Stimulated activated CD4-positive, alpha-beta T cell treated with anti-CD3 and anti-CD28 coated beads, Interleukin-1b, Interleukin-23, amount 100 ng/mL, for 1 hour (primary cell): ENCODE results near the gene PCSK9.

Source experiments
- DNase-seq, 2 donors: peaks; one replicate each; pipeline ENCODE4 v3.0.0-alpha.2; 2020; ENCODE audit warnings: low read depth in 2 of 2

Gene PCSK9

DNA sequence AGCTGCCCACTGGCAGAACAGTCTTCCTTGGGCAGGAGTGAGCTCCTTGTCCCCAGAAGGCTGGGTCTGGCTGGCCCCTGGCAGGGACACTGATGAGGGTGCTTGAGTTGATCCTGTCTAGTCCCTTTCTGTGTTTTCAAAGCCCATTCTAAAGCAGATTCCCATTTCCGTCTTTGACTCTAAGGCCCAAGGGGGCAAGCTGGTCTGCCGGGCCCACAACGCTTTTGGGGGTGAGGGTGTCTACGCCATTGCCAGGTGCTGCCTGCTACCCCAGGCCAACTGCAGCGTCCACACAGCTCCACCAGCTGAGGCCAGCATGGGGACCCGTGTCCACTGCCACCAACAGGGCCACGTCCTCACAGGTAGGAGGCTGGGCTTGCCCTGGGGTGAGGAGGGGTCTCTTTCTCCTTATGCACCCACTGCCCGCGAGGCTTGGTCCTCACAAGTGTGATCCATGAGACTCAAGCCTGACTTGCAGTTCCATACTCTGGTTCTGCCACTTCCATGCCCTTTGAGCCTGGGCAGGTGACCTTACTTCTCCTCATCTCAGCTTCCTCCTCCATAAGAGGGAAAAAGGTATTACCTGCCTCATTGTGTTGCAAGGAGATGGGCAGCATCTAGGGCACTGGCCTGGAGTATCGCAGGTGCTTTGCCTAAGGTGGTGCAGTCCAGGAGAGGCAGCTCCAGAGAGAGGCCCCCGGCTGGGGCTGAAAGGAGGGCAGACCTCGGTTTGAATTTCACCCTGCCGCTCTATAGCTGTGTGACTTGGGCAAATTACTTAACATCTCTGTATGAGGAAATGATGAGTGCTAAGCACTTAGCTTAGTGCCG lies 20.2 kb downstream of the PCSK9 start:
- no peak for DNase-seq

DNA sequence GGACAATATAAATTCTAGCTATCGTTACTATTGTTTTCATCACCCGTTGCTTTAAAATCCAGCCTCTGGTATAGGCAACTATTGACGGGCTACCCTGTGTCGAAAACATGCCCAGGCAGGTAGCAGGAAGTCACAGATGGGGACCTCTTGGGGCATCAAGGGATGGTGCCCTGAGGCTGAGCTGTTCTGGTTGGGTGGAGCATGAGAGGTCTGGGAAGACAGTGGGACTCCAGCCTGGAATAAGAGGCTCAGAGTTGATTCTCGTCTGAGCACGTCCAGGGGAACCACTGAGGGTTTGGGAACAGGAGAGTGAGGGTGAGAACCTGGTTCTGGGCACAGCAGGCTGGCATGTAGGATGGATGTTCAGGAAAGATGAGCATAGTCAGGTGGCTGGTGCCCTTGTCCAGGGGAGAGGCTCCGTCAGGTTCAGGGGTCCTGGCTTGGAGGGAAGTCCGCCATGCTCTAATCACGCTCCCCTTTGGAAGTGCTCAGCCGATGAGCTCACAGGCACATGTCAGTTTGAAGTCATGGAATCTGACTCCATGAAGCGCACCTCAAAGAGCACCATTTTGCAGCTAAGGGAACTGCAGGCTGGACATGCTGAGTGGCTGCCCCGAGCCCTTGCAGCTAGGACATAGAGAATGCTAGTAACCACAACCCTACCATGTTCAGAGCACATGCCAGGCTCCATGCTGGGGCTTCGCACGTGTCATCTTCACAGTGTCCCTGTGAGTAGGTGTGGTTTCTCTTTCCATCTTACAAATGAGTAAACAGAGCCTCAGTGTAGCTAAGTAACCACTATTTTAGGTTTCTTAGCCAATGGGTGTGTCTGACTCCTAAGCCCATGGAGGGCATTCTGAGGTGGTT lies 21.0 kb downstream of the PCSK9 start:
- no peak for DNase-seq

DNA sequence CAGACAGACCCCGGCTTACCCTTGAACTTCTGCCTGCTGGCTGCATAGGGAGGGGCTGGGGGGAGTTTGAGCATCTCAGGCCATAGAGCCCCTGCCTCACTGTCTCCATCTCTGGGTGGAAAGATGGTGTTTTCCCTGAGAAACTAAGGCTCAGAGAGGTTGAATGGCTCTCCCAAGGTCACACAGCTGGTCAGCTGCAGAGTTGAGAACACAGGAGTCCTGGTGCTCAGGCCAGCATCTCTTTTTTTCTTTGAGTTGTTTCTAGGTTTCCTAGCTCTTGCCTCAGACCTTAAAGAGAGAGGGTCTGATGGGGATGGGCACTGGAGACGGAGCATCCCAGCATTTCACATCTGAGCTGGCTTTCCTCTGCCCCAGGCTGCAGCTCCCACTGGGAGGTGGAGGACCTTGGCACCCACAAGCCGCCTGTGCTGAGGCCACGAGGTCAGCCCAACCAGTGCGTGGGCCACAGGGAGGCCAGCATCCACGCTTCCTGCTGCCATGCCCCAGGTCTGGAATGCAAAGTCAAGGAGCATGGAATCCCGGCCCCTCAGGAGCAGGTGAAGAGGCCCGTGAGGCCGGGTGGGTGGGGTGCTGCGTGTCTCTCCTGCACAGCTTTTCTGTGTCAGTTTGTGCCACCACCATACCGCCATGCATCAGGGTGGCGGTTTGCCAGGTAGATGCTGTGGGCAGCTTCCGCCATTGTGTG lies 21.8 kb downstream of the PCSK9 start:
- DNase-seq, result no peak

DNA sequence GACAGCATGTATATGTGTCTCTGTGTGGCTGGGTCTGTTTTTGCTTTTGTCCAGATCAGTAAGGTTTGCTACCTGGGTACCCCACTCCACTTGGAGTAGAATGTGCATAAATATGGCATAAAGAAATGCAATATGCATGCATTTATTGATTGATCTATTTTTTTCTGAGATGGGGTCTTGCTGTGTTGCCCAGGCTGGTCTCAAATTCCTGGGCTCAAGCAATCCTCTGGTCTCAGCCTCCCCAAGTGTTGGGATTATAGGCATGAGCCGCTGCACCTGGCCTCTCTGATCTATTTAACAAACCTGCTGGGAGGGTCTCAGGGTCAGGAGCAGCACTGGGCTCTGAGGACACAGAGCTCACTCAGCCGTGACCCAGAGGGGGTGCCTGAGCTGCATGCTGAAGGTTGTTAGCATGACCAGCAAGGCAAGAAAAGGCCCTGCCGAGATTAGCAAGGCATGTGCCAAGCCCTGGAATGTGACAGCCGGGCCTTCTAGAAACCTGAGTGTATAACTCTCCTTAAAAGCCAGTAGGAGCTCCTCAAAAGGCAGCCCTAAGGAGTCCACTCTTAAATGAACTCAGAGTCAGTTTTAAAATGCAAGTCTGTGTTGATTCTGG lies 22.5 kb downstream of the PCSK9 start:
- DNase-seq, result no peak

DNA sequence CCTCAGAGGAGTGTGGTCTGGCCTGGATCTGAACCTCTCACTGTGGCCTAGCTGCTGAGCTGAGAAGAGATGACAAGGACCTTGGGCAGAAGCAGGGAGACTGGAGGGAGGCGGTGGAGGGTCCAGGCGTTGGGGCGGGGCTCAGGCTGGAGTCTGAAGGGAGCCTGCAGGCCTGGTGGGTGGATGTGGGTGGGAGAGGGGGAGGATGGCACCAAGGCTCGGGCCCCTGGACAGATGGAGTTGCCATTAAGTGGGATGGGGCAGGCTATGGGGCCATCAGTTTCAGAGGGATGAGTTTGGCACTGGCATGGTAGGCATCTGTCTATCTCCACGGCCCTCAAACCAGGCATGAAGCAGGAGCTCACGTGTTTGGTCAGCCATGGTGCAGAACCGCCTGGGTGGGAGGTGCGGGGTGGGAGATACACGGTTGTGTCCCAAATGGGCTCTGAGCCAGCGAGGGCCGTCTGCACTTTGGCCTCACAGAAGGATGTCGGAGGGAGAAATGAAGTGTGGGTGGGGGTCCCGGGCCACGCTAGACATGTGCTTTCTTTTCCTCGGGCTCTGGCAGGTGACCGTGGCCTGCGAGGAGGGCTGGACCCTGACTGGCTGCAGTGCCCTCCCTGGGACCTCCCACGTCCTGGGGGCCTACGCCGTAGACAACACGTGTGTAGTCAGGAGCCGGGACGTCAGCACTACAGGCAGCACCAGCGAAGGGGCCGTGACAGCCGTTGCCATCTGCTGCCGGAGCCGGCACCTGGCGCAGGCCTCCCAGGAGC lies 23.6 kb downstream of the PCSK9 start:
- no peak for DNase-seq

DNA sequence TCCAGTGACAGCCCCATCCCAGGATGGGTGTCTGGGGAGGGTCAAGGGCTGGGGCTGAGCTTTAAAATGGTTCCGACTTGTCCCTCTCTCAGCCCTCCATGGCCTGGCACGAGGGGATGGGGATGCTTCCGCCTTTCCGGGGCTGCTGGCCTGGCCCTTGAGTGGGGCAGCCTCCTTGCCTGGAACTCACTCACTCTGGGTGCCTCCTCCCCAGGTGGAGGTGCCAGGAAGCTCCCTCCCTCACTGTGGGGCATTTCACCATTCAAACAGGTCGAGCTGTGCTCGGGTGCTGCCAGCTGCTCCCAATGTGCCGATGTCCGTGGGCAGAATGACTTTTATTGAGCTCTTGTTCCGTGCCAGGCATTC lies 24.2 kb downstream of the PCSK9 start:
- DNase-seq, result no peak

DNA sequence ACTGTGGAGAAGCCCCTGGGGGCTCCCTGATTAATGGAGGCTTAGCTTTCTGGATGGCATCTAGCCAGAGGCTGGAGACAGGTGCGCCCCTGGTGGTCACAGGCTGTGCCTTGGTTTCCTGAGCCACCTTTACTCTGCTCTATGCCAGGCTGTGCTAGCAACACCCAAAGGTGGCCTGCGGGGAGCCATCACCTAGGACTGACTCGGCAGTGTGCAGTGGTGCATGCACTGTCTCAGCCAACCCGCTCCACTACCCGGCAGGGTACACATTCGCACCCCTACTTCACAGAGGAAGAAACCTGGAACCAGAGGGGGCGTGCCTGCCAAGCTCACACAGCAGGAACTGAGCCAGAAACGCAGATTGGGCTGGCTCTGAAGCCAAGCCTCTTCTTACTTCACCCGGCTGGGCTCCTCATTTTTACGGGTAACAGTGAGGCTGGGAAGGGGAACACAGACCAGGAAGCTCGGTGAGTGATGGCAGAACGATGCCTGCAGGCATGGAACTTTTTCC lies 24.8 kb downstream of the PCSK9 start:
- DNase-seq, result no peak

DNA sequence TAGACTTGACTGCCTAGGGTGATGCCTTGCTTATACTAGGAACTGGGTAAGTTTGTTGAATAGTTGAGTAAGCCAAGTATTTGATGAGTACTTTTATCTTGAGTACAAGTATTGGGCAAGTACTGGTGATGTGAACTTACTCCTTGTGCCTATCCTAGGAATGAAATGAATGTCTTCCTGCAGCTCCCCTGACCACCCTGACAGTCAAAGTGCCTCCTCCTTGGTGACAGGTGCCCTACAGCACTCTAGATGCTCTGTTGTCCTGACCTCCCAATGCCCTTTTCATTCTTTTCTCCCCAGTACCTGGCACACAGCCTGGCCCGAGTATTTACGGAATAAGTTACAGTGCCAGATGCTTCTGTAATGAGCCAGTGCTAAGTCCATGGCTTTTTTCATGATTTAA lies 25.5 kb downstream of the PCSK9 start:
- DNase-seq, result no peak

DNA sequence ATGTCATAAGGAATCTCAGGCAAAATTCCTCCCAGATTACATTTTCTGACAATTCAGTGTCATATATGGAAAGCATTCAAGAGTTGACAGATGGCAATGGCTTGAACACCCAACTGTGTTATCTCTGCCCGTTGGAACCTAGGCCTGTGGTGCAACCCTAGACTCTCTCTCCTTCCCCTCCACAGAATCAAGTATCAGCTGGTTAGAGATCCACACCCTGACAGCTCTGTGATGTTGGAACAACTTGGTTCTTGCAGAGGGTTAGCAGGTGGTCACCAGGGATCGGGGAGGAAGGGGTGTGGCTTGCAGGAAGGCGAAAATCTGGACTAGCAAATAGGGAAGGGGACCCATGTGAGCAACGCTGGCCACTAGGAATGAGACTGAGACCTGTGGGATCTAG lies 26.3 kb downstream of the PCSK9 start:
- DNase-seq, result no peak

DNA sequence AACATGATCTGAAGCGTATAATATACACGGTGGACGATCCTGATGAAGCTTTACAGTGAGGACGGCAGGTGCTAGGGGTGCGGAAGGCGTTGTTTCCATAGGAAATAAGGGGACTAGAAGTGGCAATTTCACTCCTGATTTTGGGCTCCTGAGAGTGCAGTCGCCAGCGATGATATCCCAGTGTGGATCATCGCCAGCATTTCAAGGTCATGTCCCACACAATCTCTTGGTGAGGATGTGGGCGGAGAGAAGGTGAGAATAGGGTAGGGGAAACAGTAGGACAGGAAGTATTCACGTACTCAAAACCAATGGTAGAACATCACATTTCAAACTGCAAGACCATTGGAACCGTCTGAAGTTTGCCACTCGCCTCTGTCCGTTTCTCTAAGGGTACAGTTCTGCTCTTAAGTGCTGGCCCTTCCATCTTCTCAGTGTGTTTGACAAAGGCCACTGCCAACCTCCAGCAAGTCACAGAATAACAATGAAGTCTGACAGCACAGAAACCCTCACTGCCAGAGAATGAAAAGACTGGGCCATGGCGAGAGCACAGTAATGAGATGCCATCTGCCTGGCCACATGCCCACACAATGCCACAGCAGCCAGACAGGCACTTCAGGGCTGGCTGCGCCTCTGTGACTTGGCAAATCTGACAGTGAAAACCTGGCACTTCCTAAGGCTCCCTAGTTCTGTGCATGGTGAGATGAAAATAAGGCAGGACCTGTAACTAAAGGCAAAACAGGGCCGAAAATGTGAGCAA lies 27.9 kb downstream of the PCSK9 start:
- DNase-seq, result no peak

DNA sequence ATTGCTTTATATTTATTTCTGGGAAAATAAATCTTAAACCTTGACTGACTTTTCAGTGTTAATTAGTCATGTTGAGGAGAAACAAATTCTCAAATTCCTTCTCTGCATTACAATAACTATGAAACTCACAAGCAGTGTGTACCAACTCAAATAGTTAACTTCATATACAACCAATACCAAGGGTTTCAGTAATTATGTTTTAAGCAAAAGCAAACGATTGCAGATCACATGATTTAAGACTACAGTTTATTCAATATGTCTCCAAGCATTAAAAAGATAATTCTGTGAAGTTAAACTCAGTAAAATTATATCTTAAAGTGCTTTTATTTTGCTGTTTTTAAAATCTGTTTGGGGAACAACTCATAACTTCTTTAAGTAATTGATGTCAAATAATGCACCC lies 28.6 kb downstream of the PCSK9 start:
- DNase-seq, result no peak

DNA sequence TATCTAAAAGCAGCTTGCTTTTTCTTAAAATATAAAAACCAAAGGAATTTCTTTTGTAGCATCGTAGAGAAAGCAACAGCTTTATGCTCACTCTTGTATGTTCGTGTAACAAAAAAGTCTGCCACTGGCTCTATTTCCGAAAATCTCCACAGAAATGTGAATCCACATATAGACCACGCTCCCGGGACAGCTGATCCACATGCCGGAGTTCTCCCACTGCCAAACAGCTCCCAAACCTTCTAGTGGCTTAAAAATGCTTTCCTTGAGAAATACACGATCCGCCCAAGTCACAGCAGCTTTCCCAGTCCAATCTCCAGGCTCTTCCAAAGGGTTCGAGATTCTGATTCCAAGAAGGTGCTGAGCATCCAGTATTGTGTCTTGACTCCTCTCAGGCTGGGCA lies 29.3 kb downstream of the PCSK9 start:
- DNase-seq, result no peak

DNA sequence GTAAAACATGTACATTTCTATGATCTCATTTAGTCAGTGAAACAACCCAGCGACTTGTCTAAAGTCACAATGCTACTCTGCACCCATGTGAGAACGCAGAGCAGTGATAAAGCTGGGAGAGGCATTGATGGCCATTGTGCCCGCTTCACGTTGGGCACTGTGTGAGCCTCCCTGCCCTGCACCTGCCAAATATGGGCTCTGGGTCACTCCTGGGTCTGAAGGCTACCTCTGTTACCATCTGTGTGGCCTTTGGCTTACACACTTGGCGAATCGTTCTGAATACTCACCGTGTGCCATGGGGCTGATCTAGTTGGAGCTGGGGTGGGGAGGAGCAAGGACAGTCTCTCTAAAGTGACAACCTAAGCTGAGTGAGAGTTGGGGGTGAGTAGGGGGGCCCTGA lies 29.9 kb downstream of the PCSK9 start:
- DNase-seq, result no peak

DNA sequence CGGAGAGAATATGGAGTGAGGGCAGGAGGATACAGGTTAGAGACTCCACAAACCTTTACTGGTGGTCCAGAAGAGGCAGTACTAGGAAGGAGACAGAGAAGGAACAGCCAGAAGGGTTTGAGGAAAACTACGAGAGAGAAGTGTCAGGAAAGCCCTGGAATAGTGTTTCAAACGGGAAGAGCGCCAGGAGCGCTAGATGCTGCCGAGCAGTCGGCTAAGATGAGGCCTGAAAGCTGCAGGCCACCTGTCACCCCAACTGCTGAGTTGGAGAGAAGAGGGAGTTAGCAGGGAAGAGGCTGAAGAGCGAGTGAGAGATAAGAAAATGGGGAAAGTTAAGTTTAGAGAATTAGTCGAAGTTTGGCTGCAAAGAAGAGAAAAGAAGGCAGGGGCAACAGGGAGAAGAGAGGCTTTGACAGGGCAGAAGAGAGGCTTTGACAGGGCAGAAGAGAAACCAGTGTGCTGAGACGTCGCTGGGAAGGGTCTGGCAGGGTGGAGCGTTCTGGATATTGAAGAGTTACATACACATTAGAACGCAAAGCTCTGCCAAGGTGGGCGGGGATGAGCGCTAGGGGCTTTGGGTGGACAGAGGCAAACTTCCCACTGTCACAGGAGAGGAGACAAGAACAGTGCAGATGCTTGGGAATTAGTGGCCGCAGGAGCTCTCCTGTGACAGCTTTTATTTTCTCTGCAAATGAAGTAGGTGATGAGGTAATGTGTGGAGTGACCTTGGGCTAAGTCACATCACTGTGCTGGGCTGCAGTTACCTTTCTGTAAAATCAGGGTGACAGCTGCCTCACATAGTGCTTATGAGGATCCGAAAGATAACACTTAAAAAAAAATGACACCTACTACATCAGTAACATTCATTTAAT lies 31.2 kb downstream of the PCSK9 start:
- no peak for DNase-seq

DNA sequence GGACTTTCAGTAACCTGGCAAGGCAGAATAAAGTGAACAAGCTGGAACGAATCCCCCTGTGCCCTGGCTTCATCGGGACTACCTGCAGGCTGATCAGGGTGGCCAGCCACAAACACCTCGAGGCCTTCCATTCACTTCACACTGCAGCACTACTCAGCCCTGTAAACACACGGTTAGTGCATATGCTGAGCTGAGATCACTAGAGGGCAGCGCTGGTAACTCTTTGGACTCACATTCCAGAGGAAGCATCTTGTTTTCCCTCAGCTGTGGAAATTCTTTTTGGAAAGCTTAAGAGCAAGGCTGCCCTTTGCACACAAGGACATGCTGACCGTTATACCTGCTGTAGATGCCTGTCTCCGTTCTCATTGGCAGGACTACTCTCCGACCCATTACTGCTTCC lies 32.1 kb downstream of the PCSK9 start:
- no peak for DNase-seq

DNA sequence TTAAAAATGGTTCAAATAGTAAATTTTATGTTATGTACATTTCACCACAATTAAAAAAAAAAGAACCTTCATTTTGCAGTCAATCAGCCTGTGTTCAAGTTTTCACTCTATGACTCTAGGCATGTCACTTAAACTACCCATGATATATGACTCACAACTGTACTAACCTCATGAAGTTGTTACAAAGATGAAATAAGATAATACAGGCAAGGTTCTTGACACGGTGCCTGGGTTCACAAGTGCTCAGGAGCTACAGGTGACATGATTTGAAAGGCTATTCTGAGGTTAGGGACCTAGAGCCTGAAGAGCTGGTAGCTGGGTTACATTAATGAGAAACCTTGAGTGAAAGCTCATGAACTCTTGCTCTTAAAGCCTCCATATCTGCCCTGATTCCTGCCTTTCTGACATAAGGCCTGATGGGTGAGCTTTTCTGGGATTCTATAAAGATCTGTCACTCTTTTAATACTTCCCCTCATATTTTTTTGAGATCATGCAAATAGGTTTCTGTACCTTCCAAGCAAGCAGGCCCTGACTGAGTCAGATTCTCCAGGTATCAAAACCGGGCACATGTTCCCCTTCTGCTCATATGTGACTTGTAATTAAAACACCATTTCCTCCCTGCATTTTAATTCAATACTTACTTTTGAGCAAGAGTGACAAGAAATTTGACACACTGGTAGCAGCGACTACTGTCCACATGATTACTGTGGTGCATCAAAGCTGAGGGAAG lies 34.0 kb downstream of the PCSK9 start:
- no peak for DNase-seq

DNA sequence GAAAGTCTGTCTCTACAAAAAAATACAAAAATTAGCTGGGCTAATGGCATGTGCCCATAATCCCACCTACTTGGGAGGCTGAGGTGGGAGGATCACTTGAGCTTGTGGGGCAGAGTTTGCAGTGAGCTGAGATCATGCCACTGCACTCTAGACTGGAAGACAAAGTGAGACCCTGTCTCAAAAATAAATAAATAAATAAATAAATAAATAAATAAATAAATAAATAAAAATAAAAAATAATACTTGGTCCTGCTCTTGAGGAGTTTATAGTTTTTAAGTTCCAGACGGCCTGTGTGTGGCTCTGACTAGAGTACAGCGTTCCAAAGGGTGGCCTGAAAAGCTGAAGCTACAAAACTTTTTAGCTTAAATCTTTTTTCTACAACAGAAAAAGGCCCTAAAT lies 35.1 kb downstream of the PCSK9 start:
- no peak for DNase-seq

DNA sequence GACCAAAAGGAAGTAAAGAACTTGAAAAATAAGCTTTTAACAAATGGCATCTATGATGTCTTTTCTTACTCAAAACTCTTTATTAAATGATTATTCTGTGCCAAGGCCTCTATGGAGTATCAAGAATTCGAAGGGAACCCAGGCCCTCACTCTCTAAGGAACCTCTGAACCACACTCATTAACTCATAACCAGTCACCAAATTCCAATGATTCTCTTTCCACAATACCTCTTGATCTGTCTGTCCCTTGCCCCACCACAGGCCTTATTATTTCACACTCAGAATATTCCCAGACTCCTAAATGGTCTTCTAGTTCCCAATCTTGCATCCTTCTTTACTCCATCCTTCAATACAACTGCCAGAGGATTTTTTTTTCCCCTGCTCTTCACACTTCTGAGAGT lies 37.0 kb downstream of the PCSK9 start:
- no peak for DNase-seq

DNA sequence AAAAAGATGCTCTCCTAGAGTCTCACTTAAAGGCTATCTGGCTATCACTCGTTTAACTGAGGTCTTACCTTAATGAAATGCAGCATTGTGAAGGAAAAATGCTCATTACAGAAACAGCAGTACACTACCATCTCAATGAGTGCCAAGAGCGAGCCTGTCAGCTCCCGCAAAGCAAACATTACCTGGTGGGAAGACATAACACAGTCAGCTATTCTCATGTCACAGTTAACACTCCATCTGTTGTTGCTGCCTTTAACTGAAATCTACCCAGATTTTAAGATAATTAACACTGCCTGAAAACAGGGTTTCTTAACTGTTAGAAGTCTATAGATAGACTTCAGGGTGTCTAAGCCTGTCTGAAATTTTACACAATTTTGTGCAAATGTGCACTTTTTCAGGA lies 39.1 kb downstream of the PCSK9 start:
- no peak for DNase-seq
